ENCODE results near the gene LSS.

GRCh38 chr21:46158666-46159300 is 69.8 kb downstream of the LSS start:
- no peak for TF ChIP-seq CTCF (IDR thresholded peaks at IDR 0.05)
- no peak for TF ChIP-seq POLR2A (IDR thresholded peaks at IDR 0.05)
